D721Med (cell line): ENCODE data around the gene ARHGAP25.
"Not testable (repeated sequence)": the region's sequence is repeated elsewhere in the genome, so short reads cannot be mapped to it uniquely, and the experiment has no call there.

Experiments used
- DNase-seq: peaks from one replicate; pipeline ENCODE4 v3.0.0; 2011; ENCODE audit warnings: low spot score; ENCODE audit not compliant: insufficient read length
- FAIRE-seq: peaks from 2 replicates; lab custom pipeline; 2011; peaks lifted over from hg19 to GRCh38; lab: Jason Lieb, UNC
- TF ChIP-seq, protein P1 (sequence below): IDR thresholded peaks from 2 replicates; pipeline ENCODE4 v1.5.1; 2012; ENCODE audit warnings: mild to moderate bottlenecking, control low read depth; ENCODE audit not compliant: insufficient read depth; ENCODE audit errors: missing control alignments

The ARHGAP25 gene

GRCh38 chr2:68800517-68800916 is 65.9 kb downstream of the ARHGAP25 start:
- no peak for DNase-seq
- no peak for FAIRE-seq
- TF ChIP-seq, protein P1, sequence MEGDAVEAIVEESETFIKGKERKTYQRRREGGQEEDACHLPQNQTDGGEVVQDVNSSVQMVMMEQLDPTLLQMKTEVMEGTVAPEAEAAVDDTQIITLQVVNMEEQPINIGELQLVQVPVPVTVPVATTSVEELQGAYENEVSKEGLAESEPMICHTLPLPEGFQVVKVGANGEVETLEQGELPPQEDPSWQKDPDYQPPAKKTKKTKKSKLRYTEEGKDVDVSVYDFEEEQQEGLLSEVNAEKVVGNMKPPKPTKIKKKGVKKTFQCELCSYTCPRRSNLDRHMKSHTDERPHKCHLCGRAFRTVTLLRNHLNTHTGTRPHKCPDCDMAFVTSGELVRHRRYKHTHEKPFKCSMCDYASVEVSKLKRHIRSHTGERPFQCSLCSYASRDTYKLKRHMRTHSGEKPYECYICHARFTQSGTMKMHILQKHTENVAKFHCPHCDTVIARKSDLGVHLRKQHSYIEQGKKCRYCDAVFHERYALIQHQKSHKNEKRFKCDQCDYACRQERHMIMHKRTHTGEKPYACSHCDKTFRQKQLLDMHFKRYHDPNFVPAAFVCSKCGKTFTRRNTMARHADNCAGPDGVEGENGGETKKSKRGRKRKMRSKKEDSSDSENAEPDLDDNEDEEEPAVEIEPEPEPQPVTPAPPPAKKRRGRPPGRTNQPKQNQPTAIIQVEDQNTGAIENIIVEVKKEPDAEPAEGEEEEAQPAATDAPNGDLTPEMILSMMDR, result no peak

DNA sequence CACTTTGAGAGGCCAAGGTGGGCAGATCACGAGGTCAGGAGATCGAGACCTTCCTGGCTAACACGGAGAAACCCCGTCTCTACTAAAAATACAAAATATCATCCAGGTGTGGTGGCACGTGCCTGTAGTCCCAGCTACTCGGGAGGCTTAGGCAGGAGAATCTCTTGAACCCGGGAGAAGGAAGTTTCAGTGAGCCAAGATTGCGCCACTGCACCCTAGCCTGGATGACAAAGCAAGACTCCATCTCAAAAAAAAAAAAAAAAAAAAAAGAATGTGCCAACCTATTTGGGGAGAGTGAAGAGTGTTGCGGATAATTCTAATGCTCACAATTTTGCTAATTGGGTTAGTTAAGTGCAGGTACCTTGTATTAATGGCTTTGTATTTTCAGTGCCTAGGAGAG is 67.5 kb downstream of the ARHGAP25 start:
- not testable (repeated sequence) for DNase-seq, FAIRE-seq

DNA sequence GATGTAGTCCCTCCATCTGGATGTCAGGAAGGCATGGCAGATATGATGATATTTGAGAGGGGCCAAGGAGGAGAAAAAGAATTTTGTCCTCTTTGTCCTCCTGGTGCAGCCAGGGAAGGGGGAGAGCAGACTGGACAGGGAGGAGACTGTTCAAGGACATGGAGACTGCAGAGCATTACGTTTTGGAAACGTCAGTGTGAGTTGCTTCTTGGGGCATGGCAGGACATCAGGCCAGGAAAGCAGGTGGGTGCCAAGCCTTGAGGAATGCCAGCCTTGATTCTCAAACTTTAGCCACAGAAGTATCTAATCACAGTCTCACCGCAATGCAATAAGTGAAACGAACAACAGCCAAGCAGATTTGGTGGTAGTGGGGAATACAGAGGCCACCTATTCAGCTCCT is 70.4 kb downstream of the ARHGAP25 start:
- TF ChIP-seq, protein P1, result no peak
- FAIRE-seq, result no peak
- no peak for DNase-seq

GRCh38 chr2:68806511-68807109 is 72.0 kb downstream of the ARHGAP25 start:
- DNase-seq (no peak), FAIRE-seq (no peak)
- TF ChIP-seq, protein P1, result no peak

- TF ChIP-seq, protein P1, result no peak
- FAIRE-seq, result no peak
- DNase-seq, result no peak
These were observed 73.2 kb downstream of the ARHGAP25 start for GRCh38 chr2:68807821-68808266.

DNA sequence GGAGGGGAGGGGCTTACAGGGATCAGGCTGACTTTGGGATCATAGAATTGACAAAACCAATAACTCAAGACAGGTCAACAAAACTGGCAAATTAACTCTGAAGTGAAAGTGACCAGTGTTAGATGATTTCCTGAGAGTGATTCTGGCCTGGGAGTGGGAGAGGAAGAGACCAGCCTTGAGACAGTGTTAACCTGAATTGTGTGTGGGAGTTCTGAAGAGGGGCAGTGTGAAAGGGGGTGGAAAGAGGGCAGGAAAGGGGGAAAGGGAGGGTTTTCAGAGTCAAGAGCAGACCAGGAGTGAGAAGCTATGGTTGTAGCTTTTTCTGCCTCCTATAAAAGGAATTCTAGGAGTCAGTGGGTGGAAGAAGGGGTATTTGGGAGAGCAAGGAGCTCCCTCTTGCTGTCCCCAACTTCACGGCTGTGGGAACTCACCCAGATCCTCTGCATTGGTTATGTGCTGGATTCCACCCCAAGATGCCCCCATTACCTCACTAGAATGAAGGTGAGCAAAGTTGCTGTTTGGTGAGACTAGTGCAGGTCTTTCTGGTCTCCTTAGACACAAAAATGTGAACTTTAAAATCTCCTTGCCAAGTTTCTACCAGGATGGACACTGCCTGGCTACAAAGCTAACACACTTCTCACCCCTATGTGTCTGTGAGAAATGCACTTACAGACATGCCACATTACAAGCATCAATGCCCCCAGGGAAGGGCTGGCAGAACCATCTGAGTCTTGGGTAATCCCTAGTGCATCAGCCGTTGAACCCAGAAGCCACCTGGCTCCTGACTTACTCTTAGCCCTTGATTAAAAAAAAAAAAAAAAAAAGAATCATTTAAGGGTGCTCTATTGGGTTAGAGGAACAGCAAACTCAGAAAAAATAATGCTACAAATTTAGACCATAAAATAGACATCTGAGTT is 75.0 kb downstream of the ARHGAP25 start:
- no peak for FAIRE-seq
- DNase-seq, result no peak
- TF ChIP-seq, protein P1, result no peak

GRCh38 chr2:68811364-68811763 is 76.8 kb downstream of the ARHGAP25 start:
- DNase-seq (no peak), FAIRE-seq (no peak)
- TF ChIP-seq, protein P1, result no peak
